HG03064 (cell line): Measurements from ENCODE around the gene SNX8.
A peak's percentile ranks its signal among the peaks of the same experiment; 100 is the strongest.

Experiments used
- ATAC-seq: cut with Tn5 transposase; IDR thresholded peaks from one replicate; pipeline ENCODE4 v1.9.1; 2021; ENCODE audit warnings: low read depth; ENCODE audit not compliant: unreplicated experiment

The SNX8 gene

DNA sequence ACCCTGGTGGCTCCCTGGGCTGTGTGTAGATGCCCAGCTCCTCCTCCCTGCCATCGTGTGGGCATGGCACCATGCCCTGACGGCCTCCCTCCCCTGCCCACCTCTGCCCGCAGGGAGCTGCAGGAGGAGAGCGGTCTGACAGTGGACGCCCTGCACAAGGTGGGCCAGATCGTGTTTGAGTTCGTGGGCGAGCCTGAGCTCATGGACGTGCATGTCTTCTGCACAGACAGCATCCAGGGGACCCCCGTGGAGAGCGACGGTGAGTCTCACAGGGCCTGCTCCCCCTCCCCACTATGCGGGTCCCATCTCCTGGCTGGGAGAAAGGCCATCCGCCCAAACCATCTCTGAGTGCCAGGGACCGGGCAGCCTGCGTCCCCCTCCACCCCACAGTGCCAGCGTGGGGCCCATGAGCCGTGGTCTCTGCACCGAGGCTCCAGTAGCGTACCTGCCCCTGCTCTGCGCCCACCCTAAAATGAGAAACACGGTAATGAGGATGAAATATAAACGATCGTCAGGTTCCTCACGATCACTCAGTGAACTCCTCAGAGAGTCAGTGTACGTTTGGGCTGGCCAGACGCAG, 64.4 kb downstream of the SNX8 start:
- no peak for ATAC-seq

DNA sequence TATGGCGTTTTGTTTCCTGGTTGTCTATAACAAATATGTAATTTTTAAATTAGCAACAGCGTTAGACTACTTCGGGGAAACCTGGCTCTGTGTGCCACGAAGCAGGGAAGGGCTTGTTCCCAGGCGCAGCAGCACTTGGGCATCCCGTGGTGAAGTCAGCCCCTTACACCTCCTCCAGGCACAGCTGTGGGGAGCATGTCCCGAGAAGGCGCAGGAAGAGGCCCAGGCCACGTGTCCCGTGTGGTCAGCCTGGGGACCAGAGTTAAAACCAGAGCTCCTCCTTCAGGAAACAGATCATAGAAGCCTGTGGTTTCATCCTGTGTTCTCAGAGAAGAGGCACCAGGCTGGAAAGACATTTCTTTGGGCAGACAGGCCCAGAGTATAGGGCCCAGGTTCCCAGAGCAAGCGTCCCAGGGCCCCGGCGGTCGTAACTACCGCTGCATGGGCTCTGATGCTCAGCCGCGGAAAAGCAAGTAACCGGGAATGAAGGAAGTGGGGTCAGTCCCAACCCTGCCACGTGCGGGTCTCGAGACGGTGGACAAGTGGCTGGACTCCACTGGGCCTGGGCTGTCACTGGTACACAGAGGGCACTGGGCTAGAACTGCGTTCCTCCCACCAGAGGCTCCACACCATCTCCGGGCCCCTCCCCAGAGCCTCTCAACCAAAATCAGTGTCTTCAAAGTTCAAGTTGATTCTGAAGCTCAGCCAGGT, 65.1 kb downstream of the SNX8 start:
- ATAC-seq = peak; percentile 70

DNA sequence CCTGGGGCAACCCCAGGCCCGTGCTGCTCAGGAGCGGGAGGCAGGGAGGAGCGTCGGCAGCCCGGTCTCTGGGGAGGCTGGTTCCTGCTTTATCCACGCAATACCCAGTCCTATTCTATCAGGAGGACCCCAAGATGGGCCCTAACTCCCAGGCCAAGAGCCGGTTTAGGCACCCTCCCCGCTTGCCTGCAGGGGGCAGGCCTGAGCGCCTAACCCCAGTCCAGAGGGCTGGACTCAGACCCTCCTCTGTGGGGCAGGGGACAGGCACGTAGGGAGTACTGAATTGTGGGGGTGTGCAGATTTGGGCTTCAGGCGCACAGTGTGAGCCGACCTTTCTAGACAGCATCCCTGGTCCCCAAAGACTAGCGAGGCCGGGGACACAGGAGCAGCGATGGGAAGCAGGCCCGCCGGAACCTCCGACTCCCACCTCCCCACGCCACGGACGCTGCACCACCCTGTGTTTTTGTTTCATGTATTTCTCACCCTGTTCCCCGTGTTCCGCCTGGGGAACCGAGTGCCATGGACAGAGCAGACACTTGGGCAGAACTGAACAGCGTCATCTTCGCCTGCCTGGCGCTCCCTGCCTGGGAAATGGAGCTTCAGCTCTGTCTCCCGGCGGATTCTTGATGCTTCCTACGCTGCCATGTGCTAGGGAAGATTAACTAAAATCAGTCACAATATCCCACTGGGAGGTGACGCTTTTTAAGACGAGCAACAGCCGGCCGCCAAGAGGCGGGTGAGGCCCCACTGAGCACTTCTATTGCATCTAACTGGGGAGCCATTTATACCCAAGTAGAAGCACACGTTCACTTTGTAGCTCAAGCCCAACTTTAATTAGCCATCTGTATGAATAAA, 66.9 kb downstream of the SNX8 start:
- no peak for ATAC-seq

DNA sequence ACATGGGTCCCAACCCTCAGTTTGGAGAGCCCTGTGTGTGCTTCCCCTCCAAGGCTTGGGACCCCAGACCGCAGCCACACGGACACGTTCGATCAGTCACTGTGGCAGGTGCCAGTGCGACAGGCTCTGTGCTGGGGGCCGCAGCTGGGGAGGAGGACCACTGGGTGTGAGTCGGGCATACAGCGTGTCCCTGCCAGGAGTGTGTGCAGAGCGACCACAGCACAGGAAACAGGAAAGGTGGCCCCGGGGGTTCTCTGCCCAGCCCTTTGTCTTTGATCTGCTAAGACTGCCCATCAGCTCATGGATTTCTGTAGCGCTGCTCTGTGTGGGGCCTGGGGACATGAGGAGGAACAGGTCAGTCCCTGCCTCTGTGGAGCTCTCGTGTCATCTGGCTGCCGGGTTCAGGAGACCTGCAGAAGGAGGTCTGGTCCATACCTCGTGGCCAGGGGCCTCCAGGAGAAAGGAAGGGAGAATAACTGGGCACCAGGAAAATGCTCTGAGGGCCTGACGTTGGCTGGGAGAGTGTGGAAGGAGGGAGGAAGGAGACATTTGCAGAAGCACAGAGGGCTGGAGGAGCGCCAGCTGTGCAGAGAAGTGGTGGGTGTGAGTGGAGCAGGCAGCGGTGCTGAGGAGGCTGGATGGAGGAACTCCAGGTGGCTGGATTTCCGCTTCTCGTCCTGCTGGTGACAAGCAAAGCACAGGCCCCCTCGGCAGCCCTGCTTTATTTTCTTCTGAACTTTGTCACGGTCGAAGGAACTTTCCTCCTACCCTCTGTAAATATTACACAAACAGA, 68.2 kb downstream of the SNX8 start:
- ATAC-seq = no peak

DNA sequence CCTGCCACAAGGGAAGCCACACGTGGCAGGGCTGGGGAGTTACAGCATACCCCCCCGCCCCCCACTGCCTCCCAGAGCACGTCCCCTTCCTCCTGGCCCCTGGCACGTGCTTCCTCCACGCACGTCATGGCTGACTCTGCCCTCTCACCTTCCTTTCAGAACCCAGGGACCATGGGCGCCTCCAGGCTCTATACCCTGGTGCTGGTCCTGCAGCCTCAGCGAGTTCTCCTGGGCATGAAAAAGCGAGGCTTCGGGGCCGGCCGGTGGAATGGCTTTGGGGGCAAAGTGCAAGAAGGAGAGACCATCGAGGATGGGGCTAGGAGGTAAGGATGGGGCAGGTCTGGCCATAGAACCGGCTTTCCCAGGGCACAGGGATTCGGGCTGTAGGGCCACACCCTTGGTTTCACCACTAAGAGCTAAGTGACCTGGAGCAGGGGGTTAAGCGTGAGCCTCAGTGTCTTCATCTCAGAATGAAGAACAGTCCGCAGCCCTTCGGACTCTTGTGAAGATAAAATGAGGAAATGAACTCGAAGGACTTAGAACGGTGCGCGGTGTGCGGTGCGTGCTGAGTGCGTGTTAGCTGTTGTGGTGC, 69.7 kb downstream of the SNX8 start:
- ATAC-seq = no peak

DNA sequence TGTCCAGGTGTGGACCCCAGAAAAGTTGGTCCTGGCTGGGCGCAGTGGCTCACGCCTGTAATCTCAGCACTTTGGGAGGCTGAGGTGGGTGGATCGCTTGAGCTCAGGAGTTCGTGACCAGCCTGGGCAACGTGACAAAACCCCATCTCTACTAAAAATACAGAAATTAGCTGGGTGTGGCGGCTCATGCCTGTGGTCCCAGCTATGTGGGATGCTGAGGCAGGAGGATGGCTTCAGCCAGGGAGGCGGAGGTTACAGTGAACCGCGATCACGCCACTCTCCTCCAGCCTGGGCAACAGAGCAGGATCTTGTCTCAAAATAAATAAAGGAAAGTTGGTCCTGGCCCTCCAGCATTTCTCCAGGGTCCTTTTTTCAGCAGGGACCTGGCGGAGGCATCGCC, 70.8 kb downstream of the SNX8 start:
- ATAC-seq = no peak

DNA sequence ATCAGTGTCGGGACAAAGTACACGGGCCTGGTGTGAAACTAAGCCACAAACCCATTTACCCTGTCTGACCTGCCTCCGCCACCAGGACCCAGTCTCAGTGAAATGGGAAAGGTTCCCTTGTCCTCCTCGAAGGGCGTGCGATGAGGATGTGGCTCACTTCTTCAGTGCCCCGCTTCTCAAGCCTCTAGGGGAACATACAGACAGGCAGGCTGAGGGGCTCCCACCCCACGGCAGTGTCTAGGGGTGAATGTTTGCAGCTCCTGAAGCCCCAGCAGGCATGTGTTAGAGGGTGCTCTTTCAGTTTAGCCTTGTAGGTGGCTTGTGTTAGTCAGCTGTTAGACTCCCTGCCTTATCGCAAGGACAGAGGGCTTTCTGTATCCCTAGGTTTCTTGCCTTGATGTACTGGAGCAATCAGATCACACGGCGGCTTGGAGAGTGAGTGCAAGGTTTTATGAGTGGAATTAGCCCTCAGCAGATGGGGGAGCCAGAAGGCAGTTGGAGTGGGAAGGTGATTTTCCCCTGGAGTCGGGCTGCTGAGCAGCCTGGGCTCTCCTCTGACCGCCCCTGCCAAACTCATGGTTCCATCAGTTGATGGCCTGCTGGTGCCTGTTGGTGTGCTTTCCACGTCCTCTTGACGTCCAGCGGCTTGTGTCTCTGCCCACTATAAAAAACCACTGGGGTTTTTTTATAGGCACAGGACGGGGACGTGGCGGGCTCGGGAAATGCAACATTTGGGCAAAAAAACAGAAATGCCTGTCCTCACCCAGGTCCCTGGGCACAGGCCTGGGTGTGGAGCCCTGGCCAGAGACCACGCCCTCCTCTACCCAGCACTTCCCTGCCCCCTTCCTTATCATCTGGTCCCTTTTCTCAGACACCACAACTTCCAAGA, 71.5 kb downstream of the SNX8 start:
- ATAC-seq = no peak

DNA sequence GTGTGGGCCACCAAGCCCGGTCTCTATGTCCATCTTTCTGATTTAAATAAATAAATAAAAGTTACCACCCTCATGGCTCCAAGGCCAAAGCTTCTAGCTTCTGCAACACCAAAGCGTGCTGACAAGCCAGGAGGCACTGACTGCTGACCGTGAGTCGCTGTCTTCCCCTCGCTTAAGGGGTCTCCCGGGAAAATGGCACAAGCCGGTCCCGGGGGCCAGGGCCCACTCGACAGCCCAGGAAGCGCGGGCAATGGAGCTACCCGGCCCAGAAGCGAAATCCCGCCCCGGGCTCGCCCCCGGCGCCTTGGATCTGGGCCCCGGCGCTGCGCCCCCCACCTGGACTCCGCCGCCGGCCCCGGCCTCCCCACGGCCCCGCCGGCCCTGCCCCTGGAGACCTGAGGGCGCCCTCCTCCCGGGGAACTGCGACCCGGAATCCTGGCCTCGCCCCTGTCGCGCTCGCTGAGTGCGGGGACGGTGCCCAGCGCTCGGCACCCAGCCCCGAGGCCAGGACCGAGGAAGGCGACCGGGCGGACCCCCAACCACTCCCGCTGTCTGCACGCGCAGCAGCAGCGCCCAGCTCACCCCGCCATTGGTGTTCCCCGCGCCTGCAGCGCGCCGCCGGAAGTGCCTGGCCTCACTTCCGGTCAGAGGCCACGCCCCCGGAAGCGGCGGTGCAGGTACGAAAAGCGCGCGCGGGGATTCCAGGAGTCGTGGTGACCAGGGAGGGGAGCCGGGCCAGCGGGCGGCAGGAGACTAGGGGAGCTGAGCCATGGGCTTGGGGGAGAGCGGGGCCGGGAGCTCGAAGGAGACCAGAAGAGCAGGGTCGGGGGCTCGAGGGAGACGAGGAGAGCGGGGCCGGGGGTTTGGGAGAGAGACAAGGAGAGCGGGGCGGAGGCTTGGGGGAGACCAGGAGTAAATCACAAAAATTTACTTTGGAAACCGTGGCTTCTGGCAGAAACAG, 72.4 kb downstream of the SNX8 start, which contains the start of the genes MRM2 and NUDT1:
Gene MRM2 (minus strand): TSS at position 626 of the 961 bp plus-strand sequence. CDS start 36 bp downstream, at position 590.
Gene NUDT1 (plus strand): TSS at position 647 of the 961 bp plus-strand sequence. CDS start 2,349 bp downstream, outside the sequence.
- ATAC-seq = peak; percentile 53

DNA sequence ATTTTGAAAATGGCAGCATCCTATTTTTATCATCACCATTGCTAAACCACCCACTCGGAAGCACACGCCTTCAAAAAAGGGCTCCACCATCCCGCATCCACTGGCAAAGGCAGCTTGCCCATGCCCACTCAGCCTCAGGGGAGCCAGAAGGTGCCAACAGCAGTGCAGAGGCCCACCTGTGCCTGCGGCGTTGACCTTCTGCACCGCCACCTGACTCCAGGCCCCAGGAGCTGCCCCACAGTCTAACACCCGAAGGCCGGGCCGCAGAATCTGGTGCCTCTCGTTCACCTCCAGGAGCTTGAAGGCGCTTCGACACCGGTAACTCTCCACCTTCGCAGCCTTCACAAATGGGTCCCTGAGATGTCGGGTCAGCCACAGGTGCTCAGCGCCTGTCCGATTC, 75.0 kb downstream of the SNX8 start:
- no peak for ATAC-seq

DNA sequence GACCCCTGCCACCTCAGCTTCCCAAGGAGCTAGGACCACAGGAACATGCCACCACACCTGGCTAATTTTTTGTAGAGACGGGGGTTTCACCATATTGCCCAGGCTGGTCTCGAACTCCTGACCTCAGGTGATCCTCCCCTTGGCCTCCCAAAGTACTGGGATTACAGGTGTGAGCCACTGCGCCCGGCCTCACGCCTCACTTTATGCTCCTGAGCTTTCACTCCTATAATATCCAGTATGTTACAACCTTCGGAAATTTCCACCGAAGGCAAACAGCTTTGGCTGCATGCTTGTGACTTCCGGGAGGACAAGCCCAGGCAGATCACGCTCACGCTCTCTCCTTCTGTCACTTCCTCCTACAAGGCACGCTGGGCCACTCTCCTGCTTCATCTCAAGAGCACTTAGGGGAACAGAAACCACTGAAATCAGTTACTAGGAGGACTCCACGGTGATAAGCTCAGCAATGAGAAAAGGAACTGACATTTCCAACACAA, 77.1 kb downstream of the SNX8 start:
- peak; percentile 50 for ATAC-seq

DNA sequence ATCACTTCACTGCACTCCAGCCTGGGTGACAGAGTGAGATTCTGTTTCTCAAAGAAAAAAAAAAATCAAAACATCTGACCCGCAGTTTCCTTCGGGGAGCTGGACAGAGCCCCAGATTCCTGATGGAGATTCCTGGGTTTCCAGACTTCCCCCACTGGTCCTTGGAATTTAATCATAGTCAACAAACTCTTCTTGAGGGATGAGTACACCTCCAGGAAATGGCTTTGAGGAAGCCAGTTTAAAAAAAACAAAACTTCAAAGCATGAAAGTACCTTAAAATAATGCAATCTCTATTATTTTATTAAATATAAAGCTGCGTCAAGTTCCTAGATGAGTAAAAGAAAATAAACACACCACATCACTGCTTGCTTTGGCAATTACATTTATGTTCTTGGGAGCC, 80.3 kb downstream of the SNX8 start:
- no peak for ATAC-seq

DNA sequence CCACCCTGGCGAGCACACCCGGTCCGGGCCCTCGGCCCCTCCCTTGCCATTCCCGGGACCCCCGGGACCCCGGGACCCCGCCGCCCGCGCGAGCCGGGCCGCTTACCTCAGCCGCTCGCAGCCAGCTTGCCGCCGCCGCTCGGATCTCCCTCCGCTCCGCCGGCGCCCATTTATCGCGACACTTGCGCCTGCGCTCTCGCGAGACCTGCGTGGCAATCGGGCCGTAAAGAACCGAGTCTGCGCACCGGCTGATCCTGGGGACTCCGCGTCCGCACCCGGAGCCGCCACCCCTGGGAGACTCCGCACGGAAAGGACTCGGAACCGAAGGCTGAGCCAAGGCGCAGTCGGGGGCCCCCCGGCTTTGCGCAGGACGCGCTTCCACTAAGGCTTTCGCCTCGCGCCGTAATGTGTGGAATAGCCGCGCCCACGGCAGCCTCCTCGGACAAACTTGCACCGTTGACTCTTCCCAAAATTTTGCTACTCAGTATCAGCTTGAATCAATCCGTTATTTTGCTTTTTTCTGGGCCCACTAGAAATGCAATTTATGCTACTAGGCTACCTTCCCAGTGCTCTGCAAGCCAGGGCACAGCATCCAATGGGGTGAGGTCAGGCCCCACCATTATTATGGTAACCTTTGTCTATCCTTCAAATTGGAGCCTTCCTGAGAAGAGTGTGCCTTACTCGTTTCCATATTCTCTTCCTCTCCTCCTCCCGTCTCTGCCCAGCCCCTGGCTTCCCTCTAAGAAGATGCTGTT, 81.3 kb downstream of the SNX8 start, which contains the start of gene MAD1L1:
Gene MAD1L1 (minus strand): TSS at position 180 of the 755 bp plus-strand sequence. CDS start 2,812 bp downstream, outside the sequence.
- no peak for ATAC-seq

DNA sequence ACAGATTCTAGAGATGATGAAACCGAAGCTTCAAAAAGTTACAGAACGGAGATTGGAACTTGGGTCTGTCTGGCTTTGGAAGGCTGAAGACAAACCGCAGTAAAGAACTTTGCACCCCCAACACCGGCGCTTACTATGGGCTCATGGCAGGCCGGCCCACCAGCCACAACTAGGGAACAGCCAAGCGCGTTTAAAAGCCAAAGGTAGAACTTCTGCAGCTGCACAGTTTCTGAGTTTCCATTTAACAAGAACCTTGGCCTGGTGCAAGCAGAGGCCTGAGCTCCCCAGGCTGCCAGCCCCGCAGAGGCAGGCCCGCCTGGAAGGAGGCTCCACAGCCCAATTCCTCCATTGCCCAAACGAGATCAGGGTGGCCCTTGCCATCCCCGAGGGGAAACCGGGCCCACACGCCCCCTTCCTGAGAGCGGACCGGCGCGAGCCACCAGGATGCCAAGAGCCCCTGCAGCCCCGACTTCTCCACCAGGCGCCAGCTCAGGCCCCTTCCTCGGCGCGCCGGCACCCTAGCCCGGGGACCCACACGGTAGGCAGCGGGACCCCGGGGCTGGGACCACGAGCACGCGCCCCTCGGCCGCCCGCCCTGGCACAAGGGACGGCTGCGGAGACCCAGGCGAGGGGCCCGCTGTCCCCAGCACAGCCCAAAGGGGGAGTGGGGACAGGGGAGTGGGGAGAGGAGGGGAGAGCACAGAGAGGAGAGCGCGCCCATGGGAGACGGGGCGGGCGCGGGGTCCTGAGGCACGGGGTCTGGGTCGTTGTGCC, 82.1 kb downstream of the SNX8 start:
- no peak for ATAC-seq

DNA sequence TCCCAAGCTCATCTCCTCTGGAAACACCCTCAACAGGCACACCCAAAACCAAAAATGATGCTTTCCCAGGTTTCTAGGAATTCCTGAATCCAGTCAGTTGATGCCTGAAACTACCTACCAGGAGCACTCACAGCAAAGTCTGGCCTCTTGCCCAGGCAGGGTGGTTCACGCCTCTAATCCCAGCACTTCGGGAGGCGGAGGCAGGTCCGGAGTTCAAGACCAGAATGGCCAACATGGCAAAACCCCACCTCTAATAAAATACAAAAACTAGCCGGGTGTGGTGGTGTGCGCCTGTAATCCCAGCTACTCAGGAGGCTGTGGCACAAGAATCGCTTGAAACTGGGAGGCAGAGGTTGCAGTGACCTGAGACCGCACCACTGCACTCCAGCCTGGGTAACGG, 83.4 kb downstream of the SNX8 start:
- ATAC-seq = no peak

DNA sequence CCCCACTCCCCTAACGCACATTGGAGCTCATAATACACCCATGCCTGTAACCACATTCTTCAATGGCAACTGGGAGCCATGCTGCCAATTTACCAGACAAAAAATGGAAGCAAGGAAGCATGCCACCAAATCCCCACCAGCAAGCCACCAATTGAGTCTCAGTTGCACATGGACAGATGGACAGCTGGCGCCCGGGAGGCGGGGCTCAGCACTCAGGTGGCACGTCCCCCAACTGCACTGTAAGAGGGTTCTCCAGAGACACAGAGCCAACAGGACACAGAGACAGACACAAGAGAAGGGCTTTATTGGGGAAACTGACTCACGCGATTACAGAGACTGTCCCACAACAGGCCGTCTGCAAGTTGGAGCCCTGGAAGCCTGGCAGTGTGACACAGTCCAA, 84.0 kb downstream of the SNX8 start:
- ATAC-seq = no peak

DNA sequence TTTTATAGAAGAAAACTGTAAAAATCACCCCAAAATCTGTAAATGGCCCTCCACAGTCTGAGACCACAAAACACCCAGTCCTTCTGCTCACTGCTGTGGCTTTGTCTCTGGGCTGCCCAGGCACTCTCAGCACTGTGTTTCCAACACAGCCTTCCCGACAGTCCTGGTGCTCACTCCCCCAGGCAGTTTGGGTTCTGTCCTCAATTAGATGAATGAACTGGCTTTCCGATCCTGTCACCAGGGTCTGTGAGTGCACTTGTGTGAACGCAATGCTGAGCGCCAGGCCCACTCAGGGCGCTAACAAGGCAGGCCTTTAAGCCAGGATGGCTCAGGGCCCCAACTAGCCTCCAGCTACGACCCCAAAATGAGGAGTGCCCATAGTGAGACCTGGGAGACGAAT, 84.8 kb downstream of the SNX8 start:
- no peak for ATAC-seq
